H1 (cell line): ENCODE results near the gene C12orf76. TPM values are rescaled to one million over a fixed set of nuclear protein-coding genes. Genes with fewer than 3 reads are reported as not detected.

Source experiments
- BACH1 ChIP-seq: IDR thresholded peaks from 2 replicates; pipeline ENCODE4 v1.6.1; 2012; ENCODE audit warnings: low read length, improper control_type of control experiment
- EZH2 ChIP-seq: fragments of 200-600 bp; sonication (generic); IDR thresholded peaks from 2 replicates; pipeline ENCODE4 v1.7.1; 2012; ENCODE audit warnings: low read depth, mild to moderate bottlenecking, moderate library complexity, low read length, inconsistent platforms; ENCODE audit not compliant: severe bottlenecking
- KDM5A ChIP-seq: fragments of 200-600 bp; IDR thresholded peaks from 2 replicates; pipeline ENCODE4 v1.7.1; 2012; ENCODE audit warnings: mild to moderate bottlenecking, low read length, inconsistent platforms, mixed read lengths
- SAP30 ChIP-seq: fragments of 300-600 bp; sonication (generic); IDR thresholded peaks from 2 replicates; pipeline ENCODE4 v1.7.1; 2012; ENCODE audit warnings: low read length, moderate library complexity, mild to moderate bottlenecking, inconsistent platforms; ENCODE audit not compliant: insufficient read depth, insufficient replicate concordance
- SIN3A ChIP-seq, 2 experiments: IDR thresholded peaks in 1 of 2; conservative IDR thresholded peaks in 1 of 2; 2 replicates each; pipeline ENCODE4 v1.6.1; 2011 to 2012; ENCODE audit warnings: low read length in 2 of 2, improper control_type of control experiment in 1 of 2, low read depth in 1 of 2, mild to moderate bottlenecking in 1 of 2
- TEAD4 ChIP-seq: IDR thresholded peaks from 2 replicates; pipeline ENCODE4 v1.6.1; 2012; ENCODE audit warnings: low read depth, low read length, inconsistent platforms, mixed read lengths
- ZNF274 ChIP-seq: IDR thresholded peaks from 2 replicates; pipeline ENCODE4 v1.7.0; 2012; ENCODE audit warnings: low read length, borderline replicate concordance; ENCODE audit errors: extremely low read depth
- polyA plus RNA-seq, 7 experiments: library from polyadenylated mRNA; depleted of rRNA in 3 of 7; stranded (reverse) in 5 of 7; unstranded in 2 of 7; fragments of >200 nt in 5 of 7; fragments of 200-250 nt in 2 of 7; gene quantifications; 1 replicate in 5 of 7; 2 replicates in 1 of 7; 4 replicates in 1 of 7; pipeline versions ENCODE4 v1.2.1 to v1.2.3, GENCODE V29; 2011 to 2013; ENCODE audit warnings: missing spikeins in 2 of 7, mixed read lengths in 2 of 7
- total RNA-seq: library from RNA; stranded (reverse); fragmentation: NEBNext Ultra II Directional; extraction: Animal tissue kit (Norgen Biotek cat#: 25700); gene quantifications from 2 replicates; pipeline ENCODE4 v1.2.1, GENCODE V29; 2021
- TF ChIP-seq, protein P1 (sequence below): fragments of 300-600 bp; sonication (generic); IDR thresholded peaks from 2 replicates; pipeline ENCODE4 v1.7.1; 2012; ENCODE audit warnings: low read length, moderate library complexity, mild to moderate bottlenecking, inconsistent platforms; ENCODE audit not compliant: insufficient replicate concordance
- TF ChIP-seq, protein P2 (sequence below), 3 experiments: IDR thresholded peaks; 1 replicate in 2 of 3; 2 replicates in 1 of 3; pipeline versions ENCODE4 v1.5.1 to v1.6.1; 2011; ENCODE audit warnings: low read length in 3 of 3, mild to moderate bottlenecking in 3 of 3, inconsistent platforms in 2 of 3, low read depth in 1 of 3, moderate library complexity in 1 of 3; ENCODE audit not compliant: insufficient read depth in 1 of 3; ENCODE audit errors: control extremely low read depth in 1 of 3

C12orf76 gene
- total and polyA plus RNA-seq, 2 of the 8 experiments (the other 6 are each of a cell fraction or from before 2014, with no cell fraction given): 14.4 to 18.6 TPM

DNA sequence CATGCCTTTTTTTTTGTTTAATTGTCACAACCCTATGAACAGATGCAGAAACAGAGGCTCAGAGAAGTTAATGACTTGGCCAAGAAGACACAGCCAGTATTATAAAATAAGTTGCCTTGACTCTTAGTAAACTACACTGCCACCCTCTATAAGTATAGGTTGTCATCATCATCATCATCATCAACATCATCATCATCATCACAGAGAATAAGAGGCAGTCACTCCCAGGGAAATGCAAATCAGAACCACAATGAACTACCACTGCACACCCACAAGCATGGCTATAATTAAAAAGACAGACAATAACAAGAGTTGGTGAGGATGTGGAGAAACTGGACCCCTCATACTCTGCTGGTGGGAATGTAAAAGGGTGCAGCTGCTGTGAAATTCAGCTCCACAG is 23.2 kb upstream of the C12orf76 start (continued):
- TF ChIP-seq, protein P1, sequence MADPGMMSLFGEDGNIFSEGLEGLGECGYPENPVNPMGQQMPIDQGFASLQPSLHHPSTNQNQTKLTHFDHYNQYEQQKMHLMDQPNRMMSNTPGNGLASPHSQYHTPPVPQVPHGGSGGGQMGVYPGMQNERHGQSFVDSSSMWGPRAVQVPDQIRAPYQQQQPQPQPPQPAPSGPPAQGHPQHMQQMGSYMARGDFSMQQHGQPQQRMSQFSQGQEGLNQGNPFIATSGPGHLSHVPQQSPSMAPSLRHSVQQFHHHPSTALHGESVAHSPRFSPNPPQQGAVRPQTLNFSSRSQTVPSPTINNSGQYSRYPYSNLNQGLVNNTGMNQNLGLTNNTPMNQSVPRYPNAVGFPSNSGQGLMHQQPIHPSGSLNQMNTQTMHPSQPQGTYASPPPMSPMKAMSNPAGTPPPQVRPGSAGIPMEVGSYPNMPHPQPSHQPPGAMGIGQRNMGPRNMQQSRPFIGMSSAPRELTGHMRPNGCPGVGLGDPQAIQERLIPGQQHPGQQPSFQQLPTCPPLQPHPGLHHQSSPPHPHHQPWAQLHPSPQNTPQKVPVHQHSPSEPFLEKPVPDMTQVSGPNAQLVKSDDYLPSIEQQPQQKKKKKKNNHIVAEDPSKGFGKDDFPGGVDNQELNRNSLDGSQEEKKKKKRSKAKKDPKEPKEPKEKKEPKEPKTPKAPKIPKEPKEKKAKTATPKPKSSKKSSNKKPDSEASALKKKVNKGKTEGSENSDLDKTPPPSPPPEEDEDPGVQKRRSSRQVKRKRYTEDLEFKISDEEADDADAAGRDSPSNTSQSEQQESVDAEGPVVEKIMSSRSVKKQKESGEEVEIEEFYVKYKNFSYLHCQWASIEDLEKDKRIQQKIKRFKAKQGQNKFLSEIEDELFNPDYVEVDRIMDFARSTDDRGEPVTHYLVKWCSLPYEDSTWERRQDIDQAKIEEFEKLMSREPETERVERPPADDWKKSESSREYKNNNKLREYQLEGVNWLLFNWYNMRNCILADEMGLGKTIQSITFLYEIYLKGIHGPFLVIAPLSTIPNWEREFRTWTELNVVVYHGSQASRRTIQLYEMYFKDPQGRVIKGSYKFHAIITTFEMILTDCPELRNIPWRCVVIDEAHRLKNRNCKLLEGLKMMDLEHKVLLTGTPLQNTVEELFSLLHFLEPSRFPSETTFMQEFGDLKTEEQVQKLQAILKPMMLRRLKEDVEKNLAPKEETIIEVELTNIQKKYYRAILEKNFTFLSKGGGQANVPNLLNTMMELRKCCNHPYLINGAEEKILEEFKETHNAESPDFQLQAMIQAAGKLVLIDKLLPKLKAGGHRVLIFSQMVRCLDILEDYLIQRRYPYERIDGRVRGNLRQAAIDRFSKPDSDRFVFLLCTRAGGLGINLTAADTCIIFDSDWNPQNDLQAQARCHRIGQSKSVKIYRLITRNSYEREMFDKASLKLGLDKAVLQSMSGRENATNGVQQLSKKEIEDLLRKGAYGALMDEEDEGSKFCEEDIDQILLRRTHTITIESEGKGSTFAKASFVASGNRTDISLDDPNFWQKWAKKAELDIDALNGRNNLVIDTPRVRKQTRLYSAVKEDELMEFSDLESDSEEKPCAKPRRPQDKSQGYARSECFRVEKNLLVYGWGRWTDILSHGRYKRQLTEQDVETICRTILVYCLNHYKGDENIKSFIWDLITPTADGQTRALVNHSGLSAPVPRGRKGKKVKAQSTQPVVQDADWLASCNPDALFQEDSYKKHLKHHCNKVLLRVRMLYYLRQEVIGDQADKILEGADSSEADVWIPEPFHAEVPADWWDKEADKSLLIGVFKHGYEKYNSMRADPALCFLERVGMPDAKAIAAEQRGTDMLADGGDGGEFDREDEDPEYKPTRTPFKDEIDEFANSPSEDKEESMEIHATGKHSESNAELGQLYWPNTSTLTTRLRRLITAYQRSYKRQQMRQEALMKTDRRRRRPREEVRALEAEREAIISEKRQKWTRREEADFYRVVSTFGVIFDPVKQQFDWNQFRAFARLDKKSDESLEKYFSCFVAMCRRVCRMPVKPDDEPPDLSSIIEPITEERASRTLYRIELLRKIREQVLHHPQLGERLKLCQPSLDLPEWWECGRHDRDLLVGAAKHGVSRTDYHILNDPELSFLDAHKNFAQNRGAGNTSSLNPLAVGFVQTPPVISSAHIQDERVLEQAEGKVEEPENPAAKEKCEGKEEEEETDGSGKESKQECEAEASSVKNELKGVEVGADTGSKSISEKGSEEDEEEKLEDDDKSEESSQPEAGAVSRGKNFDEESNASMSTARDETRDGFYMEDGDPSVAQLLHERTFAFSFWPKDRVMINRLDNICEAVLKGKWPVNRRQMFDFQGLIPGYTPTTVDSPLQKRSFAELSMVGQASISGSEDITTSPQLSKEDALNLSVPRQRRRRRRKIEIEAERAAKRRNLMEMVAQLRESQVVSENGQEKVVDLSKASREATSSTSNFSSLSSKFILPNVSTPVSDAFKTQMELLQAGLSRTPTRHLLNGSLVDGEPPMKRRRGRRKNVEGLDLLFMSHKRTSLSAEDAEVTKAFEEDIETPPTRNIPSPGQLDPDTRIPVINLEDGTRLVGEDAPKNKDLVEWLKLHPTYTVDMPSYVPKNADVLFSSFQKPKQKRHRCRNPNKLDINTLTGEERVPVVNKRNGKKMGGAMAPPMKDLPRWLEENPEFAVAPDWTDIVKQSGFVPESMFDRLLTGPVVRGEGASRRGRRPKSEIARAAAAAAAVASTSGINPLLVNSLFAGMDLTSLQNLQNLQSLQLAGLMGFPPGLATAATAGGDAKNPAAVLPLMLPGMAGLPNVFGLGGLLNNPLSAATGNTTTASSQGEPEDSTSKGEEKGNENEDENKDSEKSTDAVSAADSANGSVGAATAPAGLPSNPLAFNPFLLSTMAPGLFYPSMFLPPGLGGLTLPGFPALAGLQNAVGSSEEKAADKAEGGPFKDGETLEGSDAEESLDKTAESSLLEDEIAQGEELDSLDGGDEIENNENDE: no peak
- TF ChIP-seq, protein P2, sequence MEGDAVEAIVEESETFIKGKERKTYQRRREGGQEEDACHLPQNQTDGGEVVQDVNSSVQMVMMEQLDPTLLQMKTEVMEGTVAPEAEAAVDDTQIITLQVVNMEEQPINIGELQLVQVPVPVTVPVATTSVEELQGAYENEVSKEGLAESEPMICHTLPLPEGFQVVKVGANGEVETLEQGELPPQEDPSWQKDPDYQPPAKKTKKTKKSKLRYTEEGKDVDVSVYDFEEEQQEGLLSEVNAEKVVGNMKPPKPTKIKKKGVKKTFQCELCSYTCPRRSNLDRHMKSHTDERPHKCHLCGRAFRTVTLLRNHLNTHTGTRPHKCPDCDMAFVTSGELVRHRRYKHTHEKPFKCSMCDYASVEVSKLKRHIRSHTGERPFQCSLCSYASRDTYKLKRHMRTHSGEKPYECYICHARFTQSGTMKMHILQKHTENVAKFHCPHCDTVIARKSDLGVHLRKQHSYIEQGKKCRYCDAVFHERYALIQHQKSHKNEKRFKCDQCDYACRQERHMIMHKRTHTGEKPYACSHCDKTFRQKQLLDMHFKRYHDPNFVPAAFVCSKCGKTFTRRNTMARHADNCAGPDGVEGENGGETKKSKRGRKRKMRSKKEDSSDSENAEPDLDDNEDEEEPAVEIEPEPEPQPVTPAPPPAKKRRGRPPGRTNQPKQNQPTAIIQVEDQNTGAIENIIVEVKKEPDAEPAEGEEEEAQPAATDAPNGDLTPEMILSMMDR (IDR thresholded peaks at IDR 0.05; ENCODE audit: control extremely low read depth in 1 of 3, insufficient read depth in 1 of 3, low read depth in 1 of 3, low read length in 3 of 3): no peak
- TF ChIP-seq ZNF274 (no peak), SAP30 (no peak), SIN3A (conservative IDR thresholded peaks at IDR 0.05 in 1 of 2, IDR thresholded peaks at IDR 0.05 in 1 of 2; ENCODE audit: low read depth in 1 of 2, low read length in 2 of 2) (no peak), TEAD4 (no peak), KDM5A (no peak), BACH1 (no peak), EZH2 (no peak)
